HG03575 (cell line): ENCODE results near the gene AHNAK2.

Experiments
- ATAC-seq: cut with Tn5 transposase; IDR thresholded peaks from one replicate; pipeline ENCODE4 v1.9.1; 2021; ENCODE audit not compliant: unreplicated experiment, insufficient number of reproducible peaks, low FRiP score; ENCODE audit errors: extremely low read depth

The AHNAK2 gene

GRCh38 chr14:104975481-104976197 is 2.5 kb downstream of the AHNAK2 start:
- ATAC-seq = no peak

DNA sequence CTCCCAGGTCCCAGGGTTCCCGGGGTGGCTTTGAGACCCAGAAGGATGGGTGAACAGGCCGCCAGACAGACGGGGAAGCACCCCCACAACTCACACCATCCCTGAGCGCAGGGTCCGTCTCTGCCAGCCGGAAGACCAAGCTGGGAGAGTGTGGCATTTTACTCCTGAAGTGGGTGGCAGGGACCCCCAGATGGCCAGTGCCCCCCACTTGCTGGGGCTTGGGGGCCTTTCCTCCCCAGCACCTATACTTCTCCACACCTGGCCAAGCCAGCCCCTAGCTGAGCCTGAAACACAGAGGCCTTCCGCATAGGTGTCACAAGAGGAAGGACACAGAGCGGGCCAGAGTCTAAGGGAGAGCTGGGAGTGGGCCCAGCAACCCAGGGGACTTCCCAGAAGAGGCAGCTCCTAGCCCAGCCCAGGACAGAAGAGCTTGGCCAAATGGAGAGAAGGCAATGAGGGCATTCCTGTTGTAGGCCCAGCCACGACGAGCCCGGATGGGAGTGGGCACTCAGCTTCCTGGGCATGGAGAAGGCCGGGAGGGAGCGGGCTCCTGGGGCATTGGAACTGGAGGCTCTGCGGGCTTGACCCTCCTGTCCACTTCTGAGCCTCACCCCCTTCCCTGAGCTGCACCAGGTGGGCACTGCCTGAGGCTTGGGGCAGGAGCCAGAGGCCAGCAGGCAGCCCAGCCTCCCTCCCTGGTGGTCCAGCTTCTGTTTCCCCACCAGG is 3.3 kb downstream of the AHNAK2 start:
- no peak for ATAC-seq

- no peak for ATAC-seq
These were observed 4.0 kb downstream of the AHNAK2 start for GRCh38 chr14:104974146-104974541.

DNA sequence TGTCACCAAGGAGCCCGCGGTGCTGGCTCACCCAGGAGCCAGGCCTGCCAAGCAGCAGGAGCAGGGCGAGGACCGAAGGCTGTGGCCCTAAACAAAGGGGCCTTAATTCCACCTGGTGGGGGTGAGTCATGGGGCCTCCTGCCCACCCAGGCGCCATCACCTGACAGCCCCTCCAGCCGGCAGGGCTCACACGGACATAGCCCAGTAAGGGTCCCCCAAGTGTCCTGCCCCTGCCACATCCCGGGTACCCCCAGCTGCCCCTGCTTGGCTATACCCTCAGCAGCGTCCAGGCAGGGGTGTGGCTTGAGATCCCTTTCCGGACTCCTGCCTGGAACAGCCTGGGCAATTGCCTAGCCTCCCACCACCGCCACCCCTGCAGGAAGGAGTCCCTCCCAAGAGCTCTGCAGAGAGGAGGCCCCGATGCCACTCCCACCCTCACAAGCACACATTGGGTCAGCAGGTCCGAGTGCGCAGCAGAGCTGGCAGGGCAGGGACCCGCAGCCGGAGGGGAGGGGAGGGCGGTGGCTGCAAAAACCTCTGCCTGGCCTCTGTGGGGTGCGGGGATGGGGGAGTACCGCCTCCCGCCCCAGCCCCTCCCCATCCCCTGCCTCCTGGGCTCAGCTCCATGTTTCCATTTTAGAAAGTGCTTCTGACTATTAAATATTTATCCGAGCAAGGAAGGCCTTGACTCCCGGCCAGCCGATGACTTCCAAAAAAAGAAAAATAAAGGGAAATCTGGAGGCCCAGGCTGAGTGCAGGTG is 4.6 kb downstream of the AHNAK2 start:
- ATAC-seq = no peak

GRCh38 chr14:104973135-104973384 is 5.1 kb downstream of the AHNAK2 start:
- no peak for ATAC-seq

DNA sequence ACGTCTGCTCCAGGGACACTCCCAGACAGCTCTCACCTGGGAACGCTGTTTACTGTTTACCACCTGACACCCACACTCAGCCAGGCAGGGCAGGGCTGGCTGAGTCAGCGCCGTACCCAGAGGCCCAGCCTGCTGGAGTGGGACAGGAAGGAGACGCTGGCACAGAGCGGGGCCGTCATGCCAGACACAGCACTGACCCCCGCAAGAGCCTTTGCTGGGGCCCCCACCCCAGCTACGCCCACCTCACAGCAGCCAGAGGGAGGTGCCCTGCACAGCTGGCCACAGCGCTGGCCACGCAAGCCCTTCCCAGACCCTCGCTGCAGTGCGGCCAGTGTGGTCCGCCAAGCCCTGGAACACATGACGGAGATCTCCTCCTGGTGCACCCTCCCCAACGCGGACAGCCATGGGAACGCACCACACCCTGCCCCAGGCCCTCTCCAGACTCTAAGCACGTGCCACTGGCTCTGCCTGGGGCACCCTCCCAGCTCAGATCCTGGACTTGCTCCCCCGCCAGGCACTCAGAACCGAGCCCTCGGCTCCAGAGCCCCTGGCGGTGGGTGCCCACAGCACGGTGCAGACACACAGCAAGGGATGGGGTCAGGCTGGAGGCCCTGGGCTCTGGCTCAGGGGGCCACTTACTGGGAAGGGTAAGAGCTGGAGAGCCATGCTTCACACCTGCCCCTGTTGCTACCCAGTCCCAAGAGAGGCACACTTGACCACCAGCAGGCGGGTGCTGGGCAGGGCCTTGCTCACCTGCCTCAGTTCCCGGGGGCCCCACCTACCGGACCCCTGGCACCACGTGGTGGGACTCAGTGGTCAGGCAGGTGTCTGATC is 5.7 kb downstream of the AHNAK2 start:
- no peak for ATAC-seq

DNA sequence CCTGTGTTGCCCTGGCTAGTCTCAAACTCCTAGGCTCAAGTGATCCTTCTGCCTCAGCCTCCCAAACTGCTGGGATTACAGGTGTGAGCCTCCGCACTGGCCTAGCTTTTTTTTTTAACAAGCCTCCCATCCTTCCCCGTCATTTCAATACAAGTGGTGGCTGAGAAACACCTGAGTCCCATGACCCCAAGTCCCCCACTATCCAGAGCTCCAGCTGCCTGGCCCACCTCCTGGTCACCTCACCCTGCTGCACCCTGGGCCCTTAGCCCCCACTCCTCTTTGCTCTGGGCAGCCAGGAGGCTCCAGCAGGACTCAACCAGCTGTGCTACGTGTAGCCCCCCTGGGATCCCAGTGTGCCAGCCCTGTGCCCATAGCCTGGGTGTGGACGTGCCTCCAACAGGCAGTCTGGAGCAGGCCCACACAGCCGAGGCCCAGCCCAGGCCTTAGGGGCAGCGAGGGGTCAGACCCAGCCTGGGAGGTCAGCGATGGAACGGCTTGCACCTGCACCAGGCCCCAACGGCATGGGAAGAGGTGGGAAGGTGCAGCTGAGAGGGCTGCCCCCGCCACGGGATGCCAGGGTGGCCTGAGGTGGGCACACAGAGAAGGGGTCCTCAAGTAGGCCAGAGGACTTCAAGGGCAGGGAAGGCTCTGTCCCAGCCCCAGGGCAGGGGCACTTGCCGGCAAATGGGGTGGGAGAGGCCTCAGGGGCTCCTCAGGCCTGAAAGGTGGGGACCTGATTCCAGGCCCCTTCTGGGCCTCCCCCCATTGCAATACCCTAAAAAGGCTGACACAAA is 6.5 kb downstream of the AHNAK2 start:
- no peak for ATAC-seq

- no peak for ATAC-seq
These were observed 7.7 kb downstream of the AHNAK2 start for GRCh38 chr14:104970231-104971068.

DNA sequence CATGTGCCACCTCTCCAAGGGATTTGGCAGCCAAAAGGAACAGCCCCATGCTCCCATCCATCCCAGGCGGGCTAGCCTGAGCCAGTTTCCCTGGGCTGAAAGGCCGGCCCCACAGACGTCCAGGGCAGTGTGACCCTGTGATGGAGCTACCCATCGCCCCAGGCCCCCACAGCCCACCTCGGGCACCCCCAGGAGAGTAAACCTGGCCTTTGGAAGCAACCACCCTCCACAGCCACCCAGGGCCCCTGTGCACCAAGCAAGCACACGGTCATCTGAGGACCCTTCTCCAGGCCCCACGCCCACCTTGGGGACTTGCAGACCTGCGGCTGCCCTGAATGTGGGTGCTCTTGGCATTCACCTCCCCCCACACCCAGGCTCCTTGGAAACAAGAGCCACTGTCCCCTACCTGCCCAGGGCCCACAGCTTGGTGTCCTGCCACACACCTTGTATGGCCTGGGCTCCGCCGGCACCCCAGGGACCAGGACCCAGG is 8.4 kb downstream of the AHNAK2 start:
- ATAC-seq = no peak

DNA sequence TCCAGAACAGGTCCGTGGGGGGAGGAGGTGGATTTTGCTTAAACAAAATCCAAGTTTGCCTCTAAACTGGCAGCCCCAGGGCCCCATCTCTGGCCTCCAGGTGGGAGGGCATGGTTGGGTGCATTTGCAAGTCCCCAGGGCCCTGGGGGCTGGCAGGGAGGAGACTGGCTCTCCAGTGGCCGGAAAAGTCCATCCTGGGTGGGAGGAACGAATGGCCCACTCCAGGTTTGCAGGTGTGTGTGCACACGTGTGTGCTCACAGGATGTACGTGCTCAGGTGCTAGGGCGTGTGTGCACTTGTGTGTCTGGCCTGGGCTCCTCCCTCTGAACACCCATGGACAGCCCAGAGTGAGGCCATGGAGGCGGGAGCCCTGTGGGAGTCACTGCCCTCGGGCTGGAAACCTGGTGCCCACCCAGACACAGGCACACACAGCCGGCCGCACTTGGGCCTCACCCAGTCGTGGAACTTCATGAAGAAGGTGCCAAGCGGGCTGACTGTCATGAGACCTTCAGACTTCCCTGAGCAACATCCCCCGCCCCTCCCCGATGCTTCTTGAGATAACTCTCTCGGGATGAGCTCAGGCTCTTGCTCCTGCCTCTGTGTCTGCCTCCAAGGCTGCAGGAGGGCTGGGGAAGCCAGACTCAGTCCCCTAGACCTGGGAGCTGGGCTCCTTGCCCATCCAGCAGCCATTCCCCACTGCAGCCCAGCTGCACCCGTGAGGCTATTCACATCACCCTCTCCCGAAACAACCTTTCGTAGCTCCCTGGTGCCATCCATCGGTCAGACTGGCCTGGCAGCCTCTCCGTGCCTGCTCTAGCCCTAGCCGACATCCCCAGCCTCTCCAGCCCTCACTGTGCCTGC is 9.4 kb downstream of the AHNAK2 start:
- no peak for ATAC-seq

- ATAC-seq = no peak
These were observed 10.0 kb downstream of the AHNAK2 start for GRCh38 chr14:104968153-104968527.

GRCh38 chr14:104967386-104968152 is 10.6 kb downstream of the AHNAK2 start:
- ATAC-seq = no peak

- no peak for ATAC-seq
These were observed 11.2 kb downstream of the AHNAK2 start for GRCh38 chr14:104966981-104967385.

GRCh38 chr14:104966261-104966865 is 11.8 kb downstream of the AHNAK2 start:
- ATAC-seq = no peak

DNA sequence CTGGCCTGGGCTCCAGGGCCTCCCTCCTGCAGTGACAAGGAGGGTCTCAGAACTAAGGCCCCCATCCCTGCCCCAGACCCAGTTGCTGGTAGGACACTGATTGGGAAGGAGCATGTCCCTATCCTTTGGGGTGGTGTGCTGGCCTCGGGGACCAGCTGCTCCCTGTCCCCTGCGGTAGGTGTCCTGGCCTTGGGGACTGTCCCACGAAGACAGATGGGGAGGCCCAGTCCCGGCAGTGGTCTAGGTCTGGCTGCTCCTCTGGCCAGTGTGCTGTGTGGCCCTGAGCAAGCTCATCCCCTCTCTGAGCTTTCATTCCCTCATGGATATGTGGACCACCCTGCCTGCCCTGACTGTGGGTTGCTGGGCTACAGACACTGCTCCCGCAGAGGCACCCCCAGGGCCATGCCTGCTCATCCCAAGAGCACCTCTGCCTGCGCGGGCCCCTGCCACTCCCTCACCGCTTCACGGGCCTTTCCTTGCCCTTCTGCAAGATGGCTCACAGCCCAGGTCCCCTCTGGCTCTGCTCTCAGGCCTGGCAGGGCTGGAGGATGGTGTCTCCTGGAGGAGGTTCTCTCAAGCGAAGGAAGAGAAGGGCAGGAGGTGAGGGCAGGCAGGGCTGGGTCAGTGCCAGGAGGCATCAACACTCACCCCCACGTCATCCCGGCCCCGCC is 12.5 kb downstream of the AHNAK2 start:
- no peak for ATAC-seq
